ENCODE measurements around the gene CD164. TPM values are rescaled to one million over a fixed set of nuclear protein-coding genes. Genes with fewer than 3 reads are reported as not detected.
"Not testable (repeated sequence)": the region's sequence is repeated elsewhere in the genome, so short reads cannot be mapped to it uniquely, and the experiment has no call there.

The CD164 gene
- total RNA-seq, 2 donors from 2014 or later: 165 to 300 TPM

- Mint-ChIP-seq H3K9me3 (no peaks in the 10 kb centered on the region), H3K27me3 (no peaks in the 10 kb centered on the region), H3K27ac (no peak overlapping the region), H3K4me1 (ENCODE audit: low read depth in 2 of 2) (peaks cover 9 to 13% of the 10 kb centered on the region in 2 donors), H3K36me3 (peaks cover 2% of the 10 kb centered on the region), H3K4me3 (no peak overlapping the region)
- DNase-seq (ENCODE audit: low spot score) (no peak), ATAC-seq (no peak)
Observed at GRCh38 chr6:109345986-109346385, 36.3 kb downstream of the CD164 start.

- no peak overlapping the region for H3K4me3 Mint-ChIP-seq
- no peak for ATAC-seq
- H3K27me3 Mint-ChIP-seq: no peaks in the 10 kb centered on the region
- H3K9me3 Mint-ChIP-seq: no peaks in the 10 kb centered on the region
- peak overlapping the region in 1 of 2 donors; percentile 33 for H3K27ac Mint-ChIP-seq
- no peaks in the 10 kb centered on the region for H3K36me3 Mint-ChIP-seq
- peaks cover 7 to 15% of the 10 kb centered on the region in 2 donors for H3K4me1 Mint-ChIP-seq (ENCODE audit: low read depth in 2 of 2)
- DNase-seq (ENCODE audit: low spot score): no peak
Observed at GRCh38 chr6:109344226-109344625, 38.0 kb downstream of the CD164 start.

- ATAC-seq (no peak), DNase-seq (ENCODE audit: low spot score) (no peak)
- Mint-ChIP-seq H3K4me3 (no peak overlapping the region), H3K27ac (no peak overlapping the region), H3K36me3 (no peaks in the 10 kb centered on the region), H3K27me3 (no peaks in the 10 kb centered on the region), H3K4me1 (ENCODE audit: low read depth in 2 of 2) (peaks cover 6 to 17% of the 10 kb centered on the region in 2 donors), H3K9me3 (no peaks in the 10 kb centered on the region)
Observed at GRCh38 chr6:109343518-109343917, 38.7 kb downstream of the CD164 start.

DNA sequence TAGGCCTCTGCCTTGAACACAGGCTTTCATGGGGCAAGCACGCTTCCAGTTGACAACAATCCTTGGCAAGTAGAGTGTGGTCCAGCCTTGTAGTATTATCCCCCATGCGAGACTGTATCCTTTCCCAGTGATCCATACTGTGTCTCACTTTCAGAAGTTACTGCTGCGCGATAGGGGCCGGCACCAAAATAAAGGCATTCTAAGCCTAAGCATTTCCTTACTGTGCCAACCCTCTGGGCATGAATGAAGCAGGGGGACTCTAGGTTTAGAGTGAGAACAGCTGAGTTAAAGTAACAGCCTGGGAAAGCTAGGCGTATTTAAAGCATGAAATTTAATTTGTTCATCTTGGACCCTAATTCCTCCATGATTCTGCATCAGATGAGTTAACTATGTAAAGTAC lies 39.4 kb downstream of the CD164 start:
- Mint-ChIP-seq H3K4me3 (no peak overlapping the region), H3K27ac (no peak overlapping the region)

GRCh38 chr6:109342506-109342905 lies 39.8 kb downstream of the CD164 start:
- no peak overlapping the region for H3K27ac Mint-ChIP-seq
- peaks cover 6 to 17% of the 10 kb centered on the region in 2 donors for H3K4me1 Mint-ChIP-seq (ENCODE audit: low read depth in 2 of 2)
- DNase-seq (ENCODE audit: low spot score): no peak
- no peaks in the 10 kb centered on the region for H3K27me3 Mint-ChIP-seq
- H3K4me3 Mint-ChIP-seq: no peak overlapping the region
- H3K9me3 Mint-ChIP-seq: no peaks in the 10 kb centered on the region
- no peak for ATAC-seq
- no peaks in the 10 kb centered on the region for H3K36me3 Mint-ChIP-seq

More for the DNA sequence above, 39.4 kb downstream of the CD164 start:
- H3K4me1 Mint-ChIP-seq (ENCODE audit: low read depth in 2 of 2): peaks cover 6 to 17% of the 10 kb centered on the region in 2 donors
- no peaks in the 10 kb centered on the region for H3K27me3 Mint-ChIP-seq
- H3K9me3 Mint-ChIP-seq: no peaks in the 10 kb centered on the region
- DNase-seq (ENCODE audit: low spot score): no peak
- no peaks in the 10 kb centered on the region for H3K36me3 Mint-ChIP-seq
- no peak for ATAC-seq

- ATAC-seq (no peak), DNase-seq (ENCODE audit: low spot score) (no peak)
- Mint-ChIP-seq H3K36me3 (no peaks in the 10 kb centered on the region), H3K27ac (no peak overlapping the region), H3K27me3 (no peaks in the 10 kb centered on the region), H3K4me1 (ENCODE audit: low read depth in 2 of 2) (peaks cover 6 to 17% of the 10 kb centered on the region in 2 donors), H3K4me3 (no peak overlapping the region), H3K9me3 (no peaks in the 10 kb centered on the region)
Observed at GRCh38 chr6:109340811-109341210, 41.5 kb downstream of the CD164 start.

DNA sequence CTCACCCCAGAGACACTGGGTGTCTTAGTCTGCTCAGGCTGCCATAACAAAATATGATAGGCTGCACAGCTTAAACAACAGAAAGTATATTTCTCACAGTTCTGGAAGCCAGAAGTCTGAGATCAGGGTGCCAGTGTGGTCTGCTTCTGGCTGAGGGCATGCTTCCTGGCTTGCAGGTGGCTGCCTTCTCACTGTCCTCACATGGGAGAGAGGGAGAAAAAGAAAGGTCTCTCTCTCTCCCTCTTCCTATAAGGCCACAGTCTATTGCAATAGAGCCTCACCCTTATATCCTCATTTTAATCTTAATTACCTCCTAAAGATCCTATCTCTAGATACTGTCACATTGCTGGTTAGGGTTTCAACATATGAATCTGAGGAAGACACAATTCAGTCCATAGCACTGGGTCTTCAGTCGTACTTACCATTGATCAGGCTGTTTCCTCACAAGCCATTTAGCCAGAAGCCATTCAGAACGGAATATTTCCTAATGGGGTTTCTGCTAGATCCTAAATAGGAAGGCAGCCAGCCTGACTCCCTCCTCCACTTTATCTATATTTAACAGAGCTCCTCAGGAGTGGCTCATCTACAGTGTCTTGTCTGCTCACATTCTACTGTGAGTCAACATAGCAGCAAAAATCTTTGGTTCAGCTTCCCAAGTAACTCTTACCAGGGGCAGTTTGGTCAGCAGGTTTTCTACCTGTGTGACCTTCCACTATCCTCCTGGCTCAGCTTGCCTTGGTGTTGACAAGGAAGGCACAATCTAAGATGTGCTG lies 42.2 kb downstream of the CD164 start:
- Mint-ChIP-seq H3K27ac (peak overlapping the region in 1 of 2 donors; percentile 57), H3K36me3 (no peaks in the 10 kb centered on the region), H3K27me3 (no peaks in the 10 kb centered on the region), H3K4me1 (ENCODE audit: low read depth in 2 of 2) (peaks cover 6 to 17% of the 10 kb centered on the region in 2 donors), H3K9me3 (no peaks in the 10 kb centered on the region), H3K4me3 (no peak overlapping the region)
- peak in 1 of 2 donors; percentile 42 for ATAC-seq
- no peak for DNase-seq (ENCODE audit: low spot score)

DNA sequence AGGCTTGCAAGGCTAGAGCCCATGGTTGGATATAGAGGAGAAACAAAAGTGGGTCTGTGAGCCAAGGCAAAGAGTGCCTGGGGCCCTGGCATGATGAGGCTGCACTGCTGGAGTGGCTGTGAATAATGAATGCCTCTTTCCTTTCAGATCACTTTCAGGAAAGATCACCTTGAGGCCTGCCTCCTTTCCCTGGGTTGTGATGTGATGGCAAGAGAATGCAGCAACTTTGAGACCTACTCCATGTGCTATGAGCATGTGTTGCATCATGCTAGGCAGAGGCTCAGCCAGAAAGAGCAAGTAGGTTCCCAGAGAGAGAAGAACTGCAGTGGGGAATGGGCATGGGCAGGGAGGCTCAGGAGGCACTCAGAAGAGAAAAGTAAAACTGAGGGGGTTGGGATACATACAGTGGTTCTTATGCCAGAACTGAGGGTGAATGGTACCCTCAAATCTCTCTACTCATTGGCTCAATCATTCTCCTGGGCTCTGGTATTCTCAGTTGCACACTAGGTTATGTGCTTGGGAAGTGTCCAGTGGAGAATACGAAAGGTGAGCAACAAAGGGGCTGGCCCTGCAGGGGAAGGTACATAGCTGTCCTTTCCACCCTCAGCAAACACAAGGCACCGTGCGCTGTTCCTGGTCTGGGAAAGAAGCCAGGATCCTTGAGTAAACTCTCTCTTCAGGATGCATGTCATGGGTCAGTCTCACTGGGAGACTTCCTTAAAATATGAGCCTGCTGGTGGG lies 45.9 kb downstream of the CD164 start:
- DNase-seq (ENCODE audit: low spot score): no peak
- Mint-ChIP-seq H3K4me3 (no peak overlapping the region), H3K36me3 (no peaks in the 10 kb centered on the region), H3K27me3 (no peaks in the 10 kb centered on the region), H3K9me3 (no peaks in the 10 kb centered on the region), H3K4me1 (ENCODE audit: low read depth in 2 of 2) (peaks cover 6 to 19% of the 10 kb centered on the region in 2 donors), H3K27ac (no peak overlapping the region)
- ATAC-seq: no peak

DNA sequence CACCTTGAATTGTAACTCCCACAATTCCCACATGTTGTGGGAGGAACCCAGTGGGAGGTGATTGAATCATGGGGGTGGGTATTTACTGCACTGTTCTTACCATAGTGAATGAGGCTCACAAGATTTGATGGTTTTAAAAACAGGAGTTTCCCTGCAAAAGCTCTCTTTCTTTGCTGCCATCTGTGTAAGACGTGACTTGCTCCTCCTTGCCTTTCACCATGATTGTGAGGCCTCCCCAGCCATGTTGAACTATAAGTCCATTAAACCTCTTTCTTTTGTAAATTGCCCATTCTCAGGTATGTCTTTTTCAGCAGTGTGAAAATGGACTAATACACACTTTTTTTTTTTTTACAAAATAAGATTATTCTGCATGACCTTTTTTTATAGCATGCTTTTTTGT lies 48.4 kb downstream of the CD164 start:
- H3K4me1 Mint-ChIP-seq (ENCODE audit: low read depth in 2 of 2); H3K36me3 Mint-ChIP-seq; DNase-seq (ENCODE audit: low spot score); H3K27me3 Mint-ChIP-seq; H3K4me3 Mint-ChIP-seq; ATAC-seq; H3K9me3 Mint-ChIP-seq: not testable (repeated sequence)
- peak overlapping the region in 1 of 2 donors; percentile 52 for H3K27ac Mint-ChIP-seq

- H3K27ac Mint-ChIP-seq: no peak overlapping the region
- H3K4me3 Mint-ChIP-seq: no peak overlapping the region
- no peaks in the 10 kb centered on the region for H3K27me3 Mint-ChIP-seq
- no peaks in the 10 kb centered on the region for H3K36me3 Mint-ChIP-seq
- no peaks in the 10 kb centered on the region for H3K9me3 Mint-ChIP-seq
- peaks cover 0 to 8% of the 10 kb centered on the region in 2 donors for H3K4me1 Mint-ChIP-seq (ENCODE audit: low read depth in 2 of 2)
- no peak for DNase-seq (ENCODE audit: low spot score)
- peak in 1 of 2 donors; percentile 57 for ATAC-seq
Observed at GRCh38 chr6:109332748-109333147, 49.5 kb downstream of the CD164 start.

DNA sequence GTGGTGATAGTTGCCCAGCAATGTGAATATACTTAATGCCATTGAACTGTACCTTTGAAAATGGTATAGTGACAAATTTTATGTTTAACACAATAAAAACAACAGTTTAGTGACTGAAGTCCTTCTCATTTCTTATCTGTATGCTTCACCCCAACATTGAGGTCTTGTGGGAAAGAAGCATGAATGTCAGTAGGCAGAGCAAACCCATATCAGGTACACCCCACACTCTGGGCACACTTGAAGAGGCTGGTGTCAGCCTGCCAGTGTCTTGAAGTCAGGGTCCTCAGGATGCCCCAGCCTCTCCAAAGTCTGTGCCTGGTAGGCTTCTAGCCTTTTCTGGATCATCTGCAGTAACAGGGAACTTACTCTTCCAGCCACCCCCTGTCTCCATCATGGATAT lies 51.2 kb downstream of the CD164 start:
- Mint-ChIP-seq H3K4me1 (ENCODE audit: low read depth in 2 of 2) (peaks cover 0 to 8% of the 10 kb centered on the region in 2 donors), H3K27ac (no peak overlapping the region), H3K36me3 (no peaks in the 10 kb centered on the region), H3K27me3 (no peaks in the 10 kb centered on the region), H3K9me3 (no peaks in the 10 kb centered on the region), H3K4me3 (no peak overlapping the region)
- ATAC-seq: no peak
- no peak for DNase-seq (ENCODE audit: low spot score)

DNA sequence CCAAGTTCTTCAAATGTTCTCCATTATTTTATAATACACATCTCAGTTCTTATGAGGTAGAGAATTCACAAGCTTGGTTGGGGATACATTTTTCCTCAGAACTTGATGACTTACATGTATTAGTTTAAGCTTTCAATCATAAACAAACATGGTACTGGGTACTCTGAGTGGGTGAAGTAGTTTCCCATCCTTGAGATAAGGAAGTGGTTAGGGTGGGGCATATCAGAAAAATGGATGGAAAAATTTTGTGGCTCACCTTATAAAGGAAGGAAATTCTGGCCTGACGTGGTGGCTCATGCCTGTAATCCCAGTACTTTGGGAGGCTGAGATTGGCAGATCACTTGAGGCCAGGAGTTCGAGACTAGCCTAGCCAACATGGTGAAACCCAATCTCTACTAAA lies 52.0 kb downstream of the CD164 start:
- peaks cover 0 to 8% of the 10 kb centered on the region in 2 donors for H3K4me1 Mint-ChIP-seq (ENCODE audit: low read depth in 2 of 2)
- no peaks in the 10 kb centered on the region for H3K36me3 Mint-ChIP-seq
- no peak overlapping the region for H3K27ac Mint-ChIP-seq
- no peak overlapping the region for H3K4me3 Mint-ChIP-seq
- no peak for DNase-seq (ENCODE audit: low spot score)
- no peak for ATAC-seq
- no peaks in the 10 kb centered on the region for H3K27me3 Mint-ChIP-seq
- no peaks in the 10 kb centered on the region for H3K9me3 Mint-ChIP-seq

GRCh38 chr6:109328629-109329028 lies 53.6 kb downstream of the CD164 start:
- ATAC-seq: no peak
- DNase-seq (ENCODE audit: low spot score): no peak
- no peaks in the 10 kb centered on the region for H3K9me3 Mint-ChIP-seq
- H3K4me1 Mint-ChIP-seq (ENCODE audit: low read depth in 2 of 2): peaks cover 0 to 8% of the 10 kb centered on the region in 2 donors
- no peaks in the 10 kb centered on the region for H3K27me3 Mint-ChIP-seq
- H3K4me3 Mint-ChIP-seq: no peak overlapping the region
- H3K36me3 Mint-ChIP-seq: no peaks in the 10 kb centered on the region
- no peak overlapping the region for H3K27ac Mint-ChIP-seq

DNA sequence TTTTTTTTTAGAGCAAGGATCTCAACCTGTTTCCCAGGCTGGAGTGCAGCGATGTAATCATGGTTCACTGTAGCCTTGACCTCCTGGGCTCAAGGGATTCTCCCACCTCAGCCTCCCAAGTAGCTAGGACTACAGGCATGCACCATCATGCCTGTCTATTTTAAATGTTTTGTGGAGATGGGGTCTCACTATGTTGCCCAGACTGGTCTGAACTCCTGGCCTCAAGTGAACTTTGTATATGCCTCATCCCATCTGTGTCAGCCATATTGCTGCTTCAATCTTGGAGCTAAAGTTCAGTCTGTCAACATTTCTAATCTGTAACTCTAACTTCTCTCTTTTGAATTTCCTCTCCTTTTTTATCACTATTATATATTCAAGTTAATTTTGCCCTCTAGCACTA lies 54.3 kb downstream of the CD164 start:
- peaks cover 3 to 10% of the 10 kb centered on the region in 2 donors for H3K4me1 Mint-ChIP-seq (ENCODE audit: low read depth in 2 of 2)
- no peaks in the 10 kb centered on the region for H3K9me3 Mint-ChIP-seq
- H3K4me3 Mint-ChIP-seq: no peak overlapping the region
- no peak overlapping the region for H3K27ac Mint-ChIP-seq
- ATAC-seq (no peak), DNase-seq (ENCODE audit: low spot score) (no peak)
- no peaks in the 10 kb centered on the region for H3K36me3 Mint-ChIP-seq
- no peaks in the 10 kb centered on the region for H3K27me3 Mint-ChIP-seq

All from natural killer cell treated with Interleukin-12 subunit alpha and Interleukin-12 subunit beta and Interleukin-15 and Interleukin-18, amount 100 ng/mL, for 72 hours (primary cell).